ENCODE results near the gene RBM17. TPM values are rescaled to one million over a fixed set of nuclear protein-coding genes. Genes with fewer than 3 reads are reported as not detected.

RBM17 gene
- total RNA-seq, 1 experiment from 2014 or later: 129 TPM

- ChIA-PET CTCF (no interaction called here), RAD21 (ENCODE audit: low non-redundant PET in 1 of 2, low total read pairs in 2 of 2, uncharacterized antibody in 2 of 2, unreplicated experiment in 2 of 2) (no interaction called here), POLR2A (no interaction called here)
- intact Hi-C loops (cut with micrococcal nuclease): no loop called here
- Histone ChIP-seq H3K27me3 (ENCODE audit: insufficient read depth, low read length) (no peaks in the 10 kb centered on the region), H3K9ac (ENCODE audit: low read length) (no peak overlapping the region), H3K36me3 (ENCODE audit: control insufficient read depth in 1 of 2, insufficient read depth in 2 of 2, low read length in 2 of 2) (peaks cover 51 to 54% of the 10 kb centered on the region in 2 experiments), H3K4me1 (ENCODE audit: control insufficient read depth in 1 of 2, insufficient read depth in 2 of 2, low read length in 2 of 2) (no peaks in the 10 kb centered on the region), H3K9me3 (ENCODE audit: control insufficient read depth in 1 of 2, insufficient read depth in 1 of 2, low read depth in 1 of 2, low read length in 2 of 2) (no peaks in the 10 kb centered on the region), H3K79me2 (ENCODE audit: insufficient read depth, low read length) (peaks cover 33% of the 10 kb centered on the region), H2AFZ (ENCODE audit: low read depth, low read length, poor library complexity, severe bottlenecking) (no peak overlapping the region), H3K27ac (ENCODE audit: low read depth, low read length) (no peak overlapping the region), H3K4me2 (ENCODE audit: low read length) (no peak overlapping the region), H3K4me3 (replicated peaks in 1 of 2; ENCODE audit: low read depth in 1 of 2, low read length in 2 of 2) (no peak overlapping the region), H4K20me1 (ENCODE audit: insufficient read depth) (peaks cover 5% of the 10 kb centered on the region; the same call in 1 of the 2 replicates), H3K9me2 (ENCODE audit: insufficient read depth) (no peaks in the 10 kb centered on the region)
- ATAC-seq (no peak), DNase-seq (ENCODE audit: low read depth, low spot score) (no peak)
- no TSS peak for BruUV-seq (replicated peaks)
- TF ChIP-seq EZH2 (IDR thresholded peaks at IDR 0.05) (no peak), ATF3 (IDR thresholded peaks at IDR 0.05) (no peak), SRF (IDR thresholded peaks at IDR 0.05; ENCODE audit: low read depth) (no peak), TCF7L2 (IDR thresholded peaks at IDR 0.05; ENCODE audit: borderline replicate concordance, extremely low read depth, insufficient read depth, insufficient read length) (no peak), FOSL1 (IDR thresholded peaks at IDR 0.05; ENCODE audit: low read depth) (no peak), SP1 (IDR thresholded peaks at IDR 0.05; ENCODE audit: low read depth) (no peak), RAD21 (IDR thresholded peaks at IDR 0.05; ENCODE audit: low read depth) (no peak), EGR1 (IDR thresholded peaks at IDR 0.05; ENCODE audit: low read depth) (no peak), ELF1 (IDR thresholded peaks at IDR 0.05; ENCODE audit: borderline replicate concordance, low read depth) (no peak), SIN3A (IDR thresholded peaks at IDR 0.05; ENCODE audit: low read depth) (no peak), CEBPB (IDR thresholded peaks at IDR 0.05; ENCODE audit: low read depth) (no peak), ZFX (IDR thresholded peaks at IDR 0.05) (no peak), POLR2A (IDR thresholded peaks at IDR 0.05; ENCODE audit: borderline replicate concordance, extremely low read depth, insufficient read depth, insufficient read length) (no peak), JUND (IDR thresholded peaks at IDR 0.05) (no peak), CBX3 (IDR thresholded peaks at IDR 0.05; ENCODE audit: low read depth) (no peak), POLR2AphosphoS5 (IDR thresholded peaks at IDR 0.05; ENCODE audit: low read depth, low read length) (no peak), ZBTB33 (IDR thresholded peaks at IDR 0.05; ENCODE audit: extremely low read depth, insufficient replicate concordance, low read length) (no peak), YY1 (IDR thresholded peaks at IDR 0.05; ENCODE audit: extremely low read depth, insufficient replicate concordance, low read depth, low read length) (no peak), ZNF274 (IDR thresholded peaks at IDR 0.05; ENCODE audit: low read depth, low read length) (no peak), MAX (IDR thresholded peaks at IDR 0.05) (no peak)
Measured at GRCh38 chr10:6115411-6115810, 26.6 kb downstream of the RBM17 start.

Measured in HCT116 (cell line).